Glutamatergic neuron (in vitro differentiated cells): Measurements from ENCODE around the gene APBB2. TPM values are rescaled to one million over a fixed set of nuclear protein-coding genes. Genes with fewer than 3 reads are reported as not detected.

ENCODE experiments used
- DNase-seq: peaks from one replicate; pipeline ENCODE4 v3.0.0; 2022
- H3K27ac Mint-ChIP-seq: one replicate; pipeline ENCODE4 v1.8.0; 2020; ENCODE audit warnings: mild to moderate bottlenecking, mixed read lengths, inconsistent platforms; ENCODE audit not compliant: unreplicated experiment
- H3K27me3 Mint-ChIP-seq: one replicate; pipeline ENCODE4 v1.8.0; 2020; ENCODE audit warnings: mild to moderate bottlenecking, moderate library complexity, mixed read lengths, inconsistent platforms; ENCODE audit not compliant: unreplicated experiment
- H3K36me3 Mint-ChIP-seq: one replicate; pipeline ENCODE4 v1.8.0; 2020; ENCODE audit warnings: mild to moderate bottlenecking, mixed read lengths, inconsistent platforms; ENCODE audit not compliant: unreplicated experiment
- H3K4me1 Mint-ChIP-seq: one replicate; pipeline ENCODE4 v1.8.0; 2020; ENCODE audit warnings: mild to moderate bottlenecking, low read depth, mixed read lengths, inconsistent platforms; ENCODE audit not compliant: unreplicated experiment
- H3K4me3 Mint-ChIP-seq: one replicate; pipeline ENCODE4 v1.8.0; 2020; ENCODE audit warnings: mild to moderate bottlenecking, mixed read lengths, inconsistent platforms; ENCODE audit not compliant: unreplicated experiment
- H3K9me3 Mint-ChIP-seq: one replicate; pipeline ENCODE4 v1.8.0; 2020; ENCODE audit warnings: mild to moderate bottlenecking, moderate library complexity, mixed read lengths, inconsistent platforms; ENCODE audit not compliant: unreplicated experiment
- CTCF ChIP-seq: fragments of 200-600 bp; sonication (generic); IDR thresholded peaks from one replicate; pipeline ENCODE4 v1.5.0; 2021; ENCODE audit not compliant: partially characterized antibody, unreplicated experiment
- total RNA-seq: library from RNA; stranded (reverse); fragmentation: NEBNext Ultra II Directional; extraction: Animal tissue kit (Norgen Biotek cat#: 25700); gene quantifications from one replicate; pipeline ENCODE4 v1.2.1, GENCODE V29; 2021; ENCODE audit not compliant: unreplicated experiment

The APBB2 gene
- total RNA-seq, 1 donor from 2014 or later: 117 TPM

GRCh38 chr4:41121906-41122305 is 92.4 kb downstream of the APBB2 start:
- H3K4me1 Mint-ChIP-seq: peaks cover 12% of the 10 kb centered on the region
- peaks cover 7% of the 10 kb centered on the region for H3K9me3 Mint-ChIP-seq
- no peak for TF ChIP-seq CTCF
- H3K27me3 Mint-ChIP-seq: peaks cover 4% of the 10 kb centered on the region
- DNase-seq: no peak
- no peak overlapping the region for H3K4me3 Mint-ChIP-seq
- H3K27ac Mint-ChIP-seq: no peak overlapping the region
- no peaks in the 10 kb centered on the region for H3K36me3 Mint-ChIP-seq

- no peak for DNase-seq
- Mint-ChIP-seq H3K36me3 (peaks cover 1% of the 10 kb centered on the region), H3K4me3 (no peak overlapping the region), H3K9me3 (peaks cover 8% of the 10 kb centered on the region), H3K27ac (no peak overlapping the region), H3K4me1 (peaks cover 12% of the 10 kb centered on the region), H3K27me3 (peaks cover 4% of the 10 kb centered on the region)
- TF ChIP-seq CTCF: no peak
These were observed 93.8 kb downstream of the APBB2 start for GRCh38 chr4:41120297-41121217.

GRCh38 chr4:41119867-41120295 is 94.5 kb downstream of the APBB2 start:
- no peak overlapping the region for H3K27ac Mint-ChIP-seq
- no peak for DNase-seq
- peaks cover 4% of the 10 kb centered on the region for H3K27me3 Mint-ChIP-seq
- H3K9me3 Mint-ChIP-seq: peaks cover 9% of the 10 kb centered on the region
- TF ChIP-seq CTCF: no peak
- H3K4me3 Mint-ChIP-seq: no peak overlapping the region
- peaks cover 5% of the 10 kb centered on the region for H3K36me3 Mint-ChIP-seq
- H3K4me1 Mint-ChIP-seq: peaks cover 12% of the 10 kb centered on the region

- H3K36me3 Mint-ChIP-seq: peaks cover 9% of the 10 kb centered on the region
These were observed 102.6 kb downstream of the APBB2 start for GRCh38 chr4:41111791-41112190.

More at GRCh38 chr4:41111791-41112190, 102.6 kb downstream of the APBB2 start:
- Mint-ChIP-seq H3K4me1 (no peaks in the 10 kb centered on the region), H3K27ac (no peak overlapping the region), H3K27me3 (peaks cover 4% of the 10 kb centered on the region), H3K9me3 (peaks cover 4% of the 10 kb centered on the region), H3K4me3 (no peak overlapping the region)
- no peak for TF ChIP-seq CTCF
- DNase-seq: no peak
